Measurements from ENCODE around the gene ALPL.

Gene ALPL

DNA sequence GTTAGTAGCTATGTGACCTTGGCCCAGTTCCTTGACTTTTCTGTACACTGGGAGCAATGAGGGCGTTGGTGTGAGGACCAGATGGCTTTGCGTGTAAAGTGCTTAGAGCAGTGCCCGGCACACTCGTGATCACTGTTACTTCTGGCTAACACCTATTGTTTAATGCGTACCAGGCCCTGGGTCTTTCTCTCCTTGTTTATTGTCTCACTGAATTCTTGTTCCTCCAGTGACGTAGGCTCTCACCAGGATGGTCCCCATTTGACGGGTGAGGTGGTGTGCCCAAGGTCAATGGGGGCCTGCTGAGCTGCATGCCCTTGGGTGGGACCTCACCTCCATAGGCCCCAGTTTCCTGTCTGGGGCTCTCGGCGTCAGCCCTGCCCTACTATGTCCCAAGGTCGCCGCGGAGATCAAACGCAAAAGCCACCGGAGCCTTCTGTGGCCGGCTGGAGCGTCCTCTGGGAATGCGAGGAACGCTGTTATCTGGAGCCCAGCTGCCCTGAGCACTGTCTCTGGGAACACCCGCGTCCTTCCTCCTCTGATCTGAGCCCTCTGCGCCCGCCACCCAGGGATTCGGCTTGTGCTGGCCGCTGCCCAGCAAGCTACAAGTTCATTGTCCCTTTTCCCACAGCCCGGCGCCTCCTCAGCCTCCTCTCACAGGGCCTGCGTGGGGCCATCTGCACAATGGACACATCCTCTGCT, 28.9 kb downstream of the ALPL start:
- TF ChIP-seq SIN3A (IDR thresholded peaks at IDR 0.05; ENCODE audit: borderline replicate concordance, insufficient read depth, low read length) (no peak), POLR2AphosphoS5 (IDR thresholded peaks at IDR 0.05; ENCODE audit: low read depth, low read length) (no peak), FOXP2 (optimal IDR thresholded peaks at IDR 0.05; ENCODE audit: borderline replicate concordance, extremely low read depth, extremely low read length, insufficient read depth) (no peak), TAF1 (IDR thresholded peaks at IDR 0.05; ENCODE audit: borderline replicate concordance, insufficient read depth, low read length) (no peak)
- TF ChIP-seq, protein P1, sequence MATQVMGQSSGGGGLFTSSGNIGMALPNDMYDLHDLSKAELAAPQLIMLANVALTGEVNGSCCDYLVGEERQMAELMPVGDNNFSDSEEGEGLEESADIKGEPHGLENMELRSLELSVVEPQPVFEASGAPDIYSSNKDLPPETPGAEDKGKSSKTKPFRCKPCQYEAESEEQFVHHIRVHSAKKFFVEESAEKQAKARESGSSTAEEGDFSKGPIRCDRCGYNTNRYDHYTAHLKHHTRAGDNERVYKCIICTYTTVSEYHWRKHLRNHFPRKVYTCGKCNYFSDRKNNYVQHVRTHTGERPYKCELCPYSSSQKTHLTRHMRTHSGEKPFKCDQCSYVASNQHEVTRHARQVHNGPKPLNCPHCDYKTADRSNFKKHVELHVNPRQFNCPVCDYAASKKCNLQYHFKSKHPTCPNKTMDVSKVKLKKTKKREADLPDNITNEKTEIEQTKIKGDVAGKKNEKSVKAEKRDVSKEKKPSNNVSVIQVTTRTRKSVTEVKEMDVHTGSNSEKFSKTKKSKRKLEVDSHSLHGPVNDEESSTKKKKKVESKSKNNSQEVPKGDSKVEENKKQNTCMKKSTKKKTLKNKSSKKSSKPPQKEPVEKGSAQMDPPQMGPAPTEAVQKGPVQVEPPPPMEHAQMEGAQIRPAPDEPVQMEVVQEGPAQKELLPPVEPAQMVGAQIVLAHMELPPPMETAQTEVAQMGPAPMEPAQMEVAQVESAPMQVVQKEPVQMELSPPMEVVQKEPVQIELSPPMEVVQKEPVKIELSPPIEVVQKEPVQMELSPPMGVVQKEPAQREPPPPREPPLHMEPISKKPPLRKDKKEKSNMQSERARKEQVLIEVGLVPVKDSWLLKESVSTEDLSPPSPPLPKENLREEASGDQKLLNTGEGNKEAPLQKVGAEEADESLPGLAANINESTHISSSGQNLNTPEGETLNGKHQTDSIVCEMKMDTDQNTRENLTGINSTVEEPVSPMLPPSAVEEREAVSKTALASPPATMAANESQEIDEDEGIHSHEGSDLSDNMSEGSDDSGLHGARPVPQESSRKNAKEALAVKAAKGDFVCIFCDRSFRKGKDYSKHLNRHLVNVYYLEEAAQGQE (IDR thresholded peaks at IDR 0.05; ENCODE audit: insufficient read depth in 1 of 2, low read depth in 2 of 2, low read length in 2 of 2) = no peak

DNA sequence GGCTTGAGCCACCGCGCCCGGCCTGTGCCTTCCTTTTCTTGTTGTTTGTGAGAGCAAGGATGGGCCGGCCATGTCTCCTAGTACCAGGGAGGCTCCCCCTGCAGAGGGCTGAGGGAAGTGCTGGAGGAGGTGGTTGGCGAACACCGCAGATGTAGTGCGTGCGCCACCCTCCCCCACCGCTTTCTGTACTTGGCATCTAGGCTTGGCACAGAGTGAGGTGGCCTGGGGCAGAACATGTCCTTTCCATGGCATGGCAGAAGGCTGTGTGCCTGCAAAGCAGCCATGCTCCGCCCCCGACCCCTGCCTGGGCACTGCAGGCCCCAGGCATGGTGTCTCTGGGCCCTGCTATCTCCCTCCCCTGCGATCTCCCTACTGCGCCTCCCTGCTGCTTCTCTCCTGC, 30.7 kb downstream of the ALPL start:
- TF ChIP-seq TAF1 (IDR thresholded peaks at IDR 0.05; ENCODE audit: borderline replicate concordance, insufficient read depth, low read length) (no peak), POLR2AphosphoS5 (IDR thresholded peaks at IDR 0.05; ENCODE audit: low read depth, low read length) (no peak)
- TF ChIP-seq, protein P1 (IDR thresholded peaks at IDR 0.05; ENCODE audit: insufficient read depth in 1 of 2, low read depth in 2 of 2, low read length in 2 of 2) = no peak

DNA sequence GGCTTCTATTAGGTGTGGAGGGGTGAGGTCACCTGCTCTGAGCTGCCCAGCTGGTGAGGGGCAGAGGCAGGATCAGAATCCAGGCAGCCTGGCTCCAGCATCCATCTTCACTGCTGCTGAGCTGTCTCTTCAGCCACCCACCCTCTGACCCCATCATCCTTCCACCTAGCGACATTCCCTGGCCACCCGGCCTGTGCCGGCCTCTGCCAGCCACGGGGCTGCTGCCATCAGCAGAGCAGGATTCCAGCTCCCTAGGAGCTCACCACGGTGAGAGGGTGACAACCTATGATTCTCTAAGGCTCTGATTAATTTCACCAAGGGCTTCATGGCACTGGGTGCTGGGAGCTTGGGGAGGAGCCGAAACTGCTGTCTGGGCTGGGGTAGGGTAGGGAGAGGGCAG, 32.1 kb downstream of the ALPL start:
- TF ChIP-seq FOXP2 (optimal IDR thresholded peaks at IDR 0.05; ENCODE audit: borderline replicate concordance, extremely low read depth, extremely low read length, insufficient read depth) (no peak), POLR2AphosphoS5 (IDR thresholded peaks at IDR 0.05; ENCODE audit: low read depth, low read length) (no peak), TAF1 (IDR thresholded peaks at IDR 0.05; ENCODE audit: borderline replicate concordance, insufficient read depth, low read length) (no peak), SIN3A (IDR thresholded peaks at IDR 0.05; ENCODE audit: borderline replicate concordance, insufficient read depth, low read length) (no peak)
- TF ChIP-seq, protein P1 (IDR thresholded peaks at IDR 0.05; ENCODE audit: insufficient read depth in 1 of 2, low read depth in 2 of 2, low read length in 2 of 2) = no peak

DNA sequence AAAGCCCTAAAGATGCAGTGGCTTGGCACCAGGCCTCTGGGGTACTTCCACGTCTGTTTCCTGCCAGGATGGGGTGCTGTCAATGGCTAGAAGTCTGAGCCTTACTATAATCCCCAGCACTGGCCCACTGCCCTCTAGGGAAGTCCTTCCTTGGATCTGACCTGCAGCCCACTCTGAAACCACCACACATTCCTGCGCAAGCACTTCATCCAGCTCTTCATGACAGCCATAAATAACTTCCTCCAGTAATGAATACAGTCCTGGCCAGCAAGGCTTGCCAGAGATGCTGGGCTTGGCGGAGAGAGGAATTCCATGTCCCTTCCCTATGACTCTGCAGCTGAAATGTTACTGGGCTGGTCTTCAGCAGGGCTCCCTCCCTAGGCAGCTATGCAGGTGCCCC, 32.6 kb downstream of the ALPL start:
- no peak for TF ChIP-seq POLR2AphosphoS5 (IDR thresholded peaks at IDR 0.05; ENCODE audit: low read depth, low read length)
- no peak for TF ChIP-seq SIN3A (IDR thresholded peaks at IDR 0.05; ENCODE audit: borderline replicate concordance, insufficient read depth, low read length)
- TF ChIP-seq FOXP2 (optimal IDR thresholded peaks at IDR 0.05; ENCODE audit: borderline replicate concordance, extremely low read depth, extremely low read length, insufficient read depth) = no peak
- TF ChIP-seq, protein P1 (IDR thresholded peaks at IDR 0.05; ENCODE audit: insufficient read depth in 1 of 2, low read depth in 2 of 2, low read length in 2 of 2) = no peak
- no peak for TF ChIP-seq TAF1 (IDR thresholded peaks at IDR 0.05; ENCODE audit: borderline replicate concordance, insufficient read depth, low read length)

DNA sequence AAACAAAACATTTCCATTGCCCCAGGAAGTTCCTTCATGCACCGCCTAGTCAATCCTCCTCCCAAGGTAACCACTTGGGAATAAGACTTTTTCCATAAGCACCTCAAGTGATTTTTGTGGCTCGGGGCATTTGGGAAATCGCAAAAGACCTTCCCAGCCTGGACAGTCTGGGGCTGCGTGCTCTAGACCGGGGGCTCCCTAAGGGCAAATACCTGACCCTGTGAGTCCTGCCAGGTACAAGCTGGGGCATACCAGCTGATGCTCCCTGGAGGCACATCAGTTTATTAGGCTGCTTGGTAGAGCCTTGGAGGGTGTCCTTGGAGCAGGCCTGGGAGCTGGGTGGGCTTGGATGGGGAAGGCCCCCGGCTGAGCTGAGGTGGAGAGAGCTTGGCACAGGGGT, 34.4 kb downstream of the ALPL start:
- TF ChIP-seq SIN3A (IDR thresholded peaks at IDR 0.05; ENCODE audit: borderline replicate concordance, insufficient read depth, low read length) (no peak), POLR2AphosphoS5 (IDR thresholded peaks at IDR 0.05; ENCODE audit: low read depth, low read length) (no peak), TAF1 (IDR thresholded peaks at IDR 0.05; ENCODE audit: borderline replicate concordance, insufficient read depth, low read length) (no peak), FOXP2 (optimal IDR thresholded peaks at IDR 0.05; ENCODE audit: borderline replicate concordance, extremely low read depth, extremely low read length, insufficient read depth) (no peak)
- TF ChIP-seq, protein P1 (IDR thresholded peaks at IDR 0.05; ENCODE audit: insufficient read depth in 1 of 2, low read depth in 2 of 2, low read length in 2 of 2) = no peak
